H1 (cell line): ENCODE measurements around the gene ZDHHC20.

Experiments
- CBX5 ChIP-seq: fragments of 300-800, 300-1000 bp; sonication (generic); IDR thresholded peaks from 2 replicates; pipeline ENCODE4 v1.7.1; 2016; ENCODE audit warnings: antibody characterized with exemption, low read length, low read depth
- CEBPB ChIP-seq: IDR thresholded peaks from 2 replicates; pipeline ENCODE4 v1.6.1; 2012; ENCODE audit warnings: low read depth, low read length
- EP300 ChIP-seq, 2 experiments: IDR thresholded peaks; 1 replicate in 1 of 2; 2 replicates in 1 of 2; pipeline ENCODE4 v1.6.1; 2011 to 2012; ENCODE audit warnings: low read depth in 2 of 2, low read length in 2 of 2, mild to moderate bottlenecking in 2 of 2, borderline replicate concordance in 1 of 2, inconsistent platforms in 1 of 2, moderate library complexity in 1 of 2
- EZH2 ChIP-seq: fragments of 200-600 bp; sonication (generic); IDR thresholded peaks from 2 replicates; pipeline ENCODE4 v1.7.1; 2012; ENCODE audit warnings: low read depth, mild to moderate bottlenecking, moderate library complexity, low read length, inconsistent platforms; ENCODE audit not compliant: severe bottlenecking
- POLR2A ChIP-seq, 2 experiments: IDR thresholded peaks; 1 replicate in 1 of 2; 2 replicates in 1 of 2; pipeline ENCODE4 v1.6.1; 2011; ENCODE audit warnings: low read depth in 2 of 2, low read length in 2 of 2, mild to moderate bottlenecking in 2 of 2; ENCODE audit errors: control extremely low read depth in 1 of 2
- POLR2AphosphoS5 ChIP-seq: IDR thresholded peaks from 2 replicates; pipeline ENCODE4 v1.6.1; 2011; ENCODE audit warnings: low read depth, low read length
- RBBP5 ChIP-seq: IDR thresholded peaks from 2 replicates; pipeline ENCODE4 v1.7.1; 2012; ENCODE audit warnings: low read depth, mild to moderate bottlenecking, inconsistent platforms, low read length, moderate library complexity, borderline replicate concordance
- RXRA ChIP-seq: IDR thresholded peaks from 2 replicates; pipeline ENCODE4 v1.6.1; 2011; ENCODE audit warnings: low read depth, mild to moderate bottlenecking, low read length, moderate library complexity; ENCODE audit not compliant: insufficient read depth
- SP1 ChIP-seq: IDR thresholded peaks from 2 replicates; pipeline ENCODE4 v1.6.1; 2011; ENCODE audit warnings: low read depth, low read length
- TAF1 ChIP-seq: IDR thresholded peaks from 2 replicates; pipeline ENCODE4 v1.6.1; 2011; ENCODE audit warnings: mild to moderate bottlenecking, low read depth, low read length
- YY1 ChIP-seq: IDR thresholded peaks from 2 replicates; pipeline ENCODE4 v1.6.1; 2011; ENCODE audit warnings: low read depth, mild to moderate bottlenecking, low read length
- TF ChIP-seq, protein P1 (sequence below), 3 experiments: IDR thresholded peaks; 1 replicate in 2 of 3; 2 replicates in 1 of 3; pipeline versions ENCODE4 v1.5.1 to v1.6.1; 2011; ENCODE audit warnings: low read length in 3 of 3, mild to moderate bottlenecking in 3 of 3, inconsistent platforms in 2 of 3, low read depth in 1 of 3, moderate library complexity in 1 of 3; ENCODE audit not compliant: insufficient read depth in 1 of 3; ENCODE audit errors: control extremely low read depth in 1 of 3

DNA sequence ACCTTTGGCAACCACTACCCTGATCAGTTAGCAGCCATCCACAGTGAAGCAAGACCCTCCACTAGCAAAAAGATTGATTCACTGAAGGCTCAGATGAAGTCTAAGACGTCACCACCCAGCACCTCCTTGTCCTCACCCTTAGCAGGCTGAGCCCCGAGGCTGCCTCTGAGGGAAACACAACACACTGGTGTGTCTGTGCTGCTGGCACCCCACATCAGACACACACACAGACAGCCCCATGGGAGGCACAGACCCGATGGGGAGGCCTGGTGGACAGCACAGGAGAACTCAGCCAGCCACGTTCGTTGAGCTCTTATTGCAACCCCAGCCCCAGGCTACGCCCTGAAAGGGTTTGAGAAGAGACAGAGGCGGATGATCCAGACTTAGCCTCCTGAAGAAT is 94.7 kb downstream of the ZDHHC20 start:
- TF ChIP-seq, protein P1, sequence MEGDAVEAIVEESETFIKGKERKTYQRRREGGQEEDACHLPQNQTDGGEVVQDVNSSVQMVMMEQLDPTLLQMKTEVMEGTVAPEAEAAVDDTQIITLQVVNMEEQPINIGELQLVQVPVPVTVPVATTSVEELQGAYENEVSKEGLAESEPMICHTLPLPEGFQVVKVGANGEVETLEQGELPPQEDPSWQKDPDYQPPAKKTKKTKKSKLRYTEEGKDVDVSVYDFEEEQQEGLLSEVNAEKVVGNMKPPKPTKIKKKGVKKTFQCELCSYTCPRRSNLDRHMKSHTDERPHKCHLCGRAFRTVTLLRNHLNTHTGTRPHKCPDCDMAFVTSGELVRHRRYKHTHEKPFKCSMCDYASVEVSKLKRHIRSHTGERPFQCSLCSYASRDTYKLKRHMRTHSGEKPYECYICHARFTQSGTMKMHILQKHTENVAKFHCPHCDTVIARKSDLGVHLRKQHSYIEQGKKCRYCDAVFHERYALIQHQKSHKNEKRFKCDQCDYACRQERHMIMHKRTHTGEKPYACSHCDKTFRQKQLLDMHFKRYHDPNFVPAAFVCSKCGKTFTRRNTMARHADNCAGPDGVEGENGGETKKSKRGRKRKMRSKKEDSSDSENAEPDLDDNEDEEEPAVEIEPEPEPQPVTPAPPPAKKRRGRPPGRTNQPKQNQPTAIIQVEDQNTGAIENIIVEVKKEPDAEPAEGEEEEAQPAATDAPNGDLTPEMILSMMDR (IDR thresholded peaks at IDR 0.05; ENCODE audit: control extremely low read depth in 1 of 3, insufficient read depth in 1 of 3, low read depth in 1 of 3, low read length in 3 of 3), result no peak
- TF ChIP-seq CBX5 (no peak), TAF1 (no peak), SP1 (no peak), POLR2A (IDR thresholded peaks at IDR 0.05; ENCODE audit: control extremely low read depth in 1 of 2, low read depth in 2 of 2, low read length in 2 of 2) (no peak), EZH2 (no peak), CEBPB (no peak), EP300 (IDR thresholded peaks at IDR 0.05; ENCODE audit: borderline replicate concordance in 1 of 2, low read depth in 2 of 2, low read length in 2 of 2) (no peak), RBBP5 (no peak), RXRA (no peak), YY1 (no peak), POLR2AphosphoS5 (no peak)
